COLO668 (cell line): ENCODE results near the gene CUX1.
"Not testable (repeated sequence)": the region's sequence is repeated elsewhere in the genome, so short reads cannot be mapped to it uniquely, and the experiment has no call there.

Experiments
- DNase-seq: peaks from one replicate; lab custom pipeline; 2025; ENCODE audit not compliant: unreplicated experiment; lab: John Stamatoyannopoulos, UW

CUX1 gene

DNA sequence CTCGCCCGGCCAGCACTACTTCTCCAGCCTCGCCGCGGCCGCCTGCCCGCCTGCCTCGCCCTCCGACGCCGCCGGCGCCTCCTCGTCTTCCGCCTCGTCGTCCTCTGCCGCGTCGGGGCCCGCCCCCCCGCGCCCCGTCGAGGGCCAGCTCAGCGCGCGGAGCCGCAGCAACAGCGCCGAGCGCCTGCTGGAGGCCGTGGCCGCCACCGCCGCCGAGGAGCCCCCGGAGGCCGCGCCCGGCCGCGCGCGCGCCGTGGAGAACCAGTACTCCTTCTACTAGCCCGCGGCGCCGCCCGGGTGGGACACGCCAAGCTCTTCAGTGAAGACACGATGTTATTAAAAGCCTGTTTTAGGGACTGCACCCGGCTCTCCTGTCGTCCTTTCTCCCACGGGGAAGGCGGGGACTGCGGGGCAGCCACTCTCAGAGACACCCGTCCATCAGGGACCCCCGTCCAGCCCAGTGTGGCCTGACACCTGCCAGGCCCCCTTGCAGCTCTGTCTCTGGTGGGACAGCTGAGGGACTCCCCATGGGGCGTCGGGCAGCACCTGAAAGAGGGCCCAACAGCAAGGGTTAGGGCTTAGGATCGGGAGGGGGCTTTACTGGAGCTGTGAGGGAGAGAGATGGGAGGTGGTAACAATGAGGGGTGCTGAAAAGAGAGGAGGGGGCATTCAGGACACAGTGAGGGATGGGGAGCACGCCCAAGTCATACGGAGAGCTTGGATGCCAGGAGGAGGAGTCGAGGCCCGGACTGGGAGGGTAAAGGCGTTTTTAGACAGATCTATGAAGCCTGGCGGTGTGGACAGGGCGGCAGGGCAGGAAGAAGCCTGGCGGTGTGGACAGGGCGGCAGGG, 504.1 kb downstream of the CUX1 start:
- DNase-seq = peak; percentile 55

- no peak for DNase-seq
Measured at GRCh38 chr7:102322202-102322715, 504.8 kb downstream of the CUX1 start.

- no peak for DNase-seq
Measured at GRCh38 chr7:102323914-102324195, 506.4 kb downstream of the CUX1 start.

GRCh38 chr7:102325106-102325505, 507.7 kb downstream of the CUX1 start:
- not testable (repeated sequence) for DNase-seq

- DNase-seq = no peak
Measured at GRCh38 chr7:102326157-102326889, 508.9 kb downstream of the CUX1 start.

DNA sequence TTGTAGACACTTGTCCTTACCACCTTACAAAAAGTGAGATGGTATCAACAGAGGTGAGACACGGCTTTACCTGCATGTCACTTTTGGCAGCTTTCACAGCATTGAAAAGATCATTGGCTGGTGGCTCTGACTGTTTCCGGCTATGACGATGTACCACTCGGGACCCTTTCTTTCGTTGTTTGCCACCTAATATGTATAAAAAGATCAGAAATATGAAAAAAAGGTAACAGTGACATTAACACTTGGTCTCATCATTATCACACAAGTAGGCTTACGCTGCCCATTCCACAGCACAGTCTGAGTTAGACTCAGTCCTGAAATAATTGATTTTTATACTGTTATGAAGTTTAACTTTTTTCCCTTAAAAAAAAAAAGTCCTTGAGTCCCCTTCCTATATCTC, 509.8 kb downstream of the CUX1 start:
- not testable (repeated sequence) for DNase-seq

DNA sequence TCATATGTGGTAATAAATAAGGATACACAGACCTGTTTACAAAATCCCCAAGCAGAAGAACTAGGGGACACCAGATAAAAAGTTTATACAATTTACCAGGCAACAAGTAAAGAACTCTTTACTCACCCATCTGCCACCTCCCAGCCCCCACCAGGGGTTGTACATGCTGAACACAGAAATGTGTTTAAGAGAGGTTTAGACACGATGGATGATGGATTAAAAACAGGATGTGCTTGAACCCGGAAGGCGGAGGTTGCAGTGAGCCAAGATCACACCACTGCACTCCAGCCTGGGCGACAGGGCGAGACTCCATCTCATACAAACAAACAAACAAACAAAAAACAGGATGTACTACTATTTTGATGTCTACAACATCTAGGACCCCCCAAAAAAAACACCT, 511.4 kb downstream of the CUX1 start:
- not testable (repeated sequence) for DNase-seq

DNA sequence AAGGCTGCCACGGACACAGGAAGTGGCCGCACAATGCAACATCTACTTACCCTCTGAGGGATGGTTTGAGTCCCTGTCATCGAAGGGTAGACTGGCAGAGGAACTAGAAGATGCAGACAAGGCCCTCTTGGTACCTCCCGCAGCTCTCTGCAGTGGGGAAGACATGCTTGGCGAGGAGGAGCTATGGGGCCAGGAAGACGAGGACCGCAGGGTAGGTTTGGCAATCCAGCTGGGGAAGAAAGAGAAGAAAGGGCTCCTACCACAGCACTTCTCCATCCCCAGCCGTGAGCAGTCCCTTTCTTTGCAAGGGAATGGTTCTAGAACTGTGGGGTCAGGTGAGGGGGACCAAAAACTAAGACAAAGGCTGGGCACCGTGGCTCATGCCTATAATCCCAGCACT, 511.9 kb downstream of the CUX1 start:
- not testable (repeated sequence) for DNase-seq

DNA sequence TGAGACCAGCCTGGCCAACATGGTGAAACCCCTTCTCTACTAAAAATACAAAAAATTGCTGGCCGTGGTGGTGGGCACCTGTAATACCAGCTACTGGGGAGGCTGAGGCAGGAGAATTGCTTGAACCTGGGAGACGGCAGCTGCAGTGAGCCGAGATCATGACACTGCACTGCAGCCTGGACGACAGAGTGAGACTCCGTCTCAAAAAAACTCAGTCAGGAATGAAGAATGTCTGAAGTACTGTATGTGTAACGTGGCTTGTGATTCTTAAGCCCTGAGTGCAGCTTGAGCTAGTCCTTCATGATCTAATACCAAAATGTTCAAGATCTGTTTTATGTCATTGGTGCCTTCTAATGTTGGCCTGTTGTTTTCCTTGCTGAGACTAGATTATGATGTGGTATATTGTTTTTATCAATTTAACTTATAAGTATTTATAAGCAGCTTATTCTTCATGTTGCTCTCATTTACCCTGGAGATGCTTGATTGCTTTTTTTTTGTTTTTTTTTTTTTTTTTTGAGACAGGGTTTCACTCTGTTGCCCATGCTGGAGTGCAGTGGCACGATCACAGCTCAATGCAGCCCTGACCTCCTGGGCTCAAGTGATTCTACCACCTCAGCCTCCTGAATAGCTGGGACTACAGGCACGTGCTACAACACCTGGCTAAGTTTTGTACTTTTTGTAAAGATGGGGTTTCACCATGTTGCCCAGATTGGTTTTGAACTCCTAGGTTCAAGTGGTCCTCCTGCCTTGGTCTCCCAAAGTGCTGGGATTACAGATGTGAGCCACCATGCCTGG, 513.4 kb downstream of the CUX1 start:
- DNase-seq = not testable (repeated sequence)
